LNCaP clone FGC (cell line): Measurements from ENCODE around the gene METTL4.

Source experiments
- DNase-seq: peaks from one replicate; pipeline ENCODE4 v3.0.0-alpha.2; 2011; ENCODE audit warnings: low read depth
- H3K4me3 ChIP-seq: 2 replicates; pipeline ENCODE4 v1.5.1; 2011; ENCODE audit warnings: mild to moderate bottlenecking, low read depth, low read length, control low read depth
- TF ChIP-seq, protein P1 (sequence below): IDR thresholded peaks from 2 replicates; pipeline ENCODE4 v1.5.1; 2012; ENCODE audit warnings: mild to moderate bottlenecking; ENCODE audit not compliant: control insufficient read depth, insufficient read depth; ENCODE audit errors: extremely low read depth

METTL4 gene

DNA sequence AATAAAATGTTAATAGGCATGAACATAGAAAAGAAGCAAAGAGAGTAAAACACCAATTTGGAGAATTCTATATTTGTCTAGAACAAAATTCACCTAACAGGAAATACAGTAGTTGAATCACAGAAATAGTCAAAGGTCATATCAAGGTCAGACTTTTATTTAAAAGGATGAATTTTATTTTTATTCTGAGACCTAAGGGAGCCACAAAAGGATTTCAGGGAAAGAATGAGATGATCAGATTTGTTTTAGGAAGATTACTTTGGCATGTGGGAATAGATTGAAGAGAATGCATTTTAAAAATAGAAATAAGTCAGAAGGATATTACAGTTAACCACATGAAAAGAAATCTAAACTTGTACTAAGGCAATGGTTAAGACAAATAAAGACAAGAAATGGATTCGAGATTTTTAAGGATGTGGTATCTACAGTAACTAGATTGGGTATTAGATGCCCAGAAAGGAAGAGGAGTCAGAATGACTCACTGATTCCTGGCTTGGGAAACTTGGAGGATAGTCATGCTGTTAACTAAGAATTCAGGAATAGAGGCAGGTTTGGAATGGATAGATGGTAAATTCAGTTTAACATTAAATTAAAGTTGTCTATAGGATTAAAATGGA, 56.0 kb downstream of the METTL4 start:
- no peak for DNase-seq
- TF ChIP-seq, protein P1, sequence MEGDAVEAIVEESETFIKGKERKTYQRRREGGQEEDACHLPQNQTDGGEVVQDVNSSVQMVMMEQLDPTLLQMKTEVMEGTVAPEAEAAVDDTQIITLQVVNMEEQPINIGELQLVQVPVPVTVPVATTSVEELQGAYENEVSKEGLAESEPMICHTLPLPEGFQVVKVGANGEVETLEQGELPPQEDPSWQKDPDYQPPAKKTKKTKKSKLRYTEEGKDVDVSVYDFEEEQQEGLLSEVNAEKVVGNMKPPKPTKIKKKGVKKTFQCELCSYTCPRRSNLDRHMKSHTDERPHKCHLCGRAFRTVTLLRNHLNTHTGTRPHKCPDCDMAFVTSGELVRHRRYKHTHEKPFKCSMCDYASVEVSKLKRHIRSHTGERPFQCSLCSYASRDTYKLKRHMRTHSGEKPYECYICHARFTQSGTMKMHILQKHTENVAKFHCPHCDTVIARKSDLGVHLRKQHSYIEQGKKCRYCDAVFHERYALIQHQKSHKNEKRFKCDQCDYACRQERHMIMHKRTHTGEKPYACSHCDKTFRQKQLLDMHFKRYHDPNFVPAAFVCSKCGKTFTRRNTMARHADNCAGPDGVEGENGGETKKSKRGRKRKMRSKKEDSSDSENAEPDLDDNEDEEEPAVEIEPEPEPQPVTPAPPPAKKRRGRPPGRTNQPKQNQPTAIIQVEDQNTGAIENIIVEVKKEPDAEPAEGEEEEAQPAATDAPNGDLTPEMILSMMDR, result no peak
- H3K4me3 ChIP-seq, result no peak overlapping the region

DNA sequence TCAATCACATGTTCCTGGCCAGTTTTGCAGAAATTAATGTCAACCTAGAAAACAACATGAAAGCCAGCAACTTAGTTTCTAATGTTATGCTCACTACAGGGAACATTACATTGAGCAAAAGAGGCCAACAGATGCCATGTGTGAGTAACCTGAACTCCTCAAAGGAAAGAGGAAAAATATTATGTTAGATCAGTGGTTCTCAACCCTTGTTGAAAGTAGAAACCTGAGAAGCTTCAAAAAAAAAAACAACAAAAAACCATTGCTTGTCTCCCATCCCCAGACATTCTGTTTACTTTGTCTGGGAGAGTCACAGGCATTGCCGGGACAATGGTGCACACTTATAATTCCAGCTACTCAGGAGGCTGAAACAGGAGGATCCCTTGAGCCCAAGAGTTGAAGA, 57.7 kb downstream of the METTL4 start:
- TF ChIP-seq, protein P1, result no peak
- DNase-seq, result no peak
- H3K4me3 ChIP-seq, result no peak overlapping the region

DNA sequence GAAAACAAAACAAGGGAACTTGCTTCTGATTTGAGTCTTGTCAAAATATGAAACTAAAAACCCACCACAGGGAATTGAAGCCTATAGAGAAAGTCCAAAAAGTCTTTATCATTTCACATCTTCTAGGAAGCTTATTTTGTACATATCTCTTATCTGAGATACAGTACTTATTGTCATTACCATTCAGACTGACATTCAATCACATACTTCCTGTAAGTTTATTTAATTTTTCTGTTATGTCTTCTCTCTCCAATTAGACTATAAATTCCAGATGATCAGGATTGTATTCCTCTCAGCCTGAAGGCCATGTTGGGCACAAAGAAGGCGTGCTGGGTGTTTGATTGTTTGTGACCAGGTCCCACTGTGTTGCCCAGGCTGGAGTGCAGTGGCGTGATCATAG, 59.2 kb downstream of the METTL4 start:
- TF ChIP-seq, protein P1, result no peak
- DNase-seq, result no peak
- no peak overlapping the region for H3K4me3 ChIP-seq

DNA sequence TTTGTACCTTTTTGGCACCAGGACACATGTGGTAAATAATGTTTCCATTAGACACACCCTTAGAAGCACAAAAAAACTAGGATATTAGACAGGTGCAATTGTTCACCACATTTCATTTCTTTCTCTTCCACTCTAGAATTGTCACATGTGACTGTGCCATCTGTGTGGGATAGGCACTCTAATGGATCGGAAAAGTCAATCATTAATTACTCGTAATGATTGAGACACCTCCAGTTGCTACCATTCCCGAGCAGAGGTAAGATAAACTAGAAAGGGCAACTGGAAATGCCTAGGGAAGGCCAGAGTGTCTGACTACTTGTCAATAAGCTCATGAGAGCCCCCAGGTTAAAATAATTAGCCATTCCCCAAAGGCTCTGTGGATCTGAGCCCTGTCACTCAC, 59.9 kb downstream of the METTL4 start:
- DNase-seq, result no peak
- no peak overlapping the region for H3K4me3 ChIP-seq
- TF ChIP-seq, protein P1, result no peak

DNA sequence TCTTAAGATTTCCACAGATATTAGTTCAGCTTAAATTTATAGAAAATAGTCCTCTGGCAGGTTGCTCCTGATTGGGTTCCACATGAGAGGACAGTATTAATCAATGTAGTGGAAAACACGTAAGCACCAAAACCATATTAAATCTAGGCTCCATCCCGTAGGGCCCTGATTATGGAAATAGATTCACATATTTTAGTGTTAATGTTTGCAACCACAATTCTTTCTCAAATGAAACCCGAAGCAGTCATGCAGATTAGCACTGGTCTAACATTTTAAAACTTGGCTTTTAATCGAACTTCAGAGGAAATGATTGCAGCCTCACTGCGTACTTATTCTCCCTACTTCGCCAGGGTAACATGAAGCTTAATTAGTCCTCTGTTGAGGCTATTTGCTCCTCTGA, 60.9 kb downstream of the METTL4 start:
- TF ChIP-seq, protein P1, result no peak
- DNase-seq, result no peak

DNA sequence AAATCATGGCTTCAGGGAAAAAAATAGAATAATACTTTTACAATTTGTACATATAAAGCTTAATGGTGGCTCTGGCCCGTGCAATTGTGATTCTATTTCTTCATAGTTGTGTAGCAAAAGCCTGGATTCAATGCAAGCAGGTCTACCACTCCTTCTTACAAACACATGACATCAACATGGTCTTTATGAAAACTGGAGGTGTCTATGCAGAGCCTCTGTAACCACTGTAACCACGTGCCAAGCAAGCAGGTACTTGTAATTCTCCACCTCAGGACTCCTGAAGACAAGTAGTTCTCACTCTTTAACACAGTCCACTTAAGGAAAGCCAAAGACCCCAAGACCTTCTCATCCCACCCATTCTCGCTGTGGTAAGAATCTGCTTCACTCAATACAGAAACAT, 62.6 kb downstream of the METTL4 start:
- DNase-seq, result no peak
- H3K4me3 ChIP-seq, result no peak overlapping the region
- TF ChIP-seq, protein P1, result no peak

More for the DNA sequence above, 60.9 kb downstream of the METTL4 start:
- H3K4me3 ChIP-seq, result no peak overlapping the region

DNA sequence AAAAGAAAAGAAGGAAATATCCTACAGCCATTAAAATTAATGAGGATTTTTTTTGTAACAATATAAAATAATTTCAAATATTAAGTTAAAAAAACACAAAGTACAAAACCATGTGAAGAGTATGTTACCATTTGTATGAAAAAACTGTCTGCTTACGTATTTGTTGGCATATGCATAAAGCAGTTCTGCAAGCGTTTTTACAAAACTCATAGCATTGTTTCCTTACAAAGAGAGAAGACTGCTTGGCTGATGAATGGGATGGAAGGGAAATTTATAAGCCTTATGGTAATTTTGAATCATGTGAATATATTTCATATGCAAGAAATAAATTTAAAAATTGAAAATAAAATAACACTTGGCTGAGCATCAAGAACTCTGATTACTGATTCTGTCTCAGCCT, 63.1 kb downstream of the METTL4 start:
- no peak overlapping the region for H3K4me3 ChIP-seq
- no peak for DNase-seq
- TF ChIP-seq, protein P1, result no peak
